Activated CD4-positive, alpha-beta memory T cell treated with anti-CD3 and anti-CD28 coated beads, Interleukin-2, amount 10 ng/mL, durations not matched to agents 7 days and 5 days (primary cell): ENCODE measurements around the gene PARP9. TPM values are rescaled to one million over a fixed set of nuclear protein-coding genes. Genes with fewer than 3 reads are reported as not detected.
A peak's percentile ranks its signal among the peaks of the same experiment; 100 is the strongest.

Experiments
- CTCF ChIA-PET: fragments of 350-600 bp; sonication (Branson Sonifier 250); formaldehyde crosslinking; loops from one replicate; lab custom pipeline; 2021; ENCODE audit warnings: antibody characterized with exemption, inconsistent platforms; lab: Charles Lee
- POLR2A ChIA-PET: fragments of 350-600 bp; sonication (Branson Sonifier 250); formaldehyde crosslinking; loops from one replicate; lab custom pipeline; 2021; ENCODE audit warnings: antibody characterized with exemption; lab: Charles Lee
- DNase-seq: peaks from one replicate; pipeline ENCODE4 v3.0.0-alpha.2; 2020
- H3K27ac Mint-ChIP-seq: one replicate; pipeline ENCODE4 v1.8.0; 2021; ENCODE audit warnings: mild to moderate bottlenecking, mixed read lengths
- H3K27me3 Mint-ChIP-seq: one replicate; pipeline ENCODE4 v1.8.0; 2021; ENCODE audit warnings: mixed read lengths
- H3K36me3 Mint-ChIP-seq: one replicate; pipeline ENCODE4 v1.8.0; 2021; ENCODE audit warnings: low read depth, mixed read lengths
- H3K4me1 Mint-ChIP-seq: one replicate; pipeline ENCODE4 v1.8.0; 2021; ENCODE audit warnings: mixed read lengths
- H3K4me3 Mint-ChIP-seq: one replicate; pipeline ENCODE4 v1.8.0; 2021; ENCODE audit warnings: mild to moderate bottlenecking, mixed read lengths
- H3K9me3 Mint-ChIP-seq: one replicate; pipeline ENCODE4 v1.8.0; 2021; ENCODE audit warnings: mixed read lengths
- total RNA-seq, 2 experiments: library from RNA; stranded (reverse); gene quantifications; one replicate each; pipeline ENCODE4 v1.2.3, GENCODE V29; 2021

The PARP9 gene
- total RNA-seq, 2 experiments from 2014 or later, result 151 to 157 TPM

- Mint-ChIP-seq H3K4me1 (peaks cover 5% of the 10 kb centered on the region), H3K27ac (no peak overlapping the region), H3K27me3 (no peaks in the 10 kb centered on the region), H3K9me3 (no peaks in the 10 kb centered on the region), H3K4me3 (no peak overlapping the region), H3K36me3 (peaks cover 80% of the 10 kb centered on the region)
- no peak for DNase-seq
- ChIA-PET CTCF (interaction anchor here (0.8 kb wide), 1 partner anchor 13 kb away, joined by 3 read pairs; no protein-coding TSS in a partner anchor), POLR2A (interaction anchor here (0.5 to 1.2 kb wide), 2 partner anchors 9 to 133 kb away, joined by 3 read pairs; no protein-coding TSS in a partner anchor)
Measured at GRCh38 chr3:122546151-122546550, 17.9 kb downstream of the PARP9 start.

- ChIA-PET CTCF (no interaction called here), POLR2A (interaction anchor here (1.2 kb wide), 1 partner anchor 155 kb away, joined by 3 read pairs; the partner anchor contains the start of gene FAM162A)
- peaks cover 49% of the 10 kb centered on the region for H3K4me1 Mint-ChIP-seq
- H3K27ac Mint-ChIP-seq, result no peak overlapping the region
- no peaks in the 10 kb centered on the region for H3K27me3 Mint-ChIP-seq
- DNase-seq, result no peak
- H3K4me3 Mint-ChIP-seq, result no peak overlapping the region
- peaks cover 86% of the 10 kb centered on the region for H3K36me3 Mint-ChIP-seq
- H3K9me3 Mint-ChIP-seq, result no peaks in the 10 kb centered on the region
Measured at GRCh38 chr3:122538956-122539490, 25.1 kb downstream of the PARP9 start.

- POLR2A ChIA-PET, result interaction anchor here (1.0 to 2.0 kb wide), 2 partner anchors 12 to 141 kb away, joined by 3 to 8 read pairs; no protein-coding TSS in a partner anchor
- H3K9me3 Mint-ChIP-seq, result no peaks in the 10 kb centered on the region
- no peak overlapping the region for H3K27ac Mint-ChIP-seq
Measured at GRCh38 chr3:122536632-122537001, 27.5 kb downstream of the PARP9 start.

GRCh38 chr3:122535964-122536631, 28.0 kb downstream of the PARP9 start:
- Mint-ChIP-seq H3K27ac (no peak overlapping the region), H3K36me3 (peaks cover 93% of the 10 kb centered on the region), H3K9me3 (no peaks in the 10 kb centered on the region), H3K4me3 (no peak overlapping the region), H3K4me1 (peaks cover 63% of the 10 kb centered on the region), H3K27me3 (no peaks in the 10 kb centered on the region)
- DNase-seq, result no peak
- CTCF ChIA-PET, result interaction anchor here (0.8 to 1.1 kb wide), 2 partner anchors 26 to 143 kb away, joined by 3 to 4 read pairs; no protein-coding TSS in a partner anchor
- POLR2A ChIA-PET, result interaction anchor here (0.5 to 1.0 kb wide), 2 partner anchors 14 to 140 kb away, joined by 3 read pairs; no protein-coding TSS in a partner anchor

More at GRCh38 chr3:122536632-122537001, 27.5 kb downstream of the PARP9 start:
- DNase-seq, result no peak
- CTCF ChIA-PET, result interaction anchor here (0.8 to 1.6 kb wide), 3 partner anchors 11 to 142 kb away, joined by 3 to 4 read pairs (median 4); no protein-coding TSS in a partner anchor
- Mint-ChIP-seq H3K4me3 (no peak overlapping the region), H3K36me3 (peaks cover 93% of the 10 kb centered on the region), H3K27me3 (no peaks in the 10 kb centered on the region), H3K4me1 (peaks cover 63% of the 10 kb centered on the region)

GRCh38 chr3:122533931-122534334, 30.2 kb downstream of the PARP9 start:
- ChIA-PET CTCF (interaction anchor here (1.0 to 1.1 kb wide), 2 partner anchors 19 to 117 kb away, joined by 3 to 4 read pairs; partner anchors contain the start of genes KPNA1 and WDR5B), POLR2A (interaction anchor here (0.7 to 1.7 kb wide), 6 partner anchors 9 to 146 kb away, joined by 3 to 13 read pairs (median 4); partner anchors contain the start of gene KPNA1)
- Mint-ChIP-seq H3K4me3 (no peak overlapping the region), H3K4me1 (peaks cover 54% of the 10 kb centered on the region), H3K27ac (no peak overlapping the region), H3K9me3 (no peaks in the 10 kb centered on the region), H3K27me3 (no peaks in the 10 kb centered on the region), H3K36me3 (peaks cover 89% of the 10 kb centered on the region)
- DNase-seq, result peak; percentile 53

- Mint-ChIP-seq H3K27me3 (no peaks in the 10 kb centered on the region), H3K4me3 (no peak overlapping the region), H3K36me3 (peaks cover 88% of the 10 kb centered on the region), H3K27ac (no peak overlapping the region), H3K9me3 (no peaks in the 10 kb centered on the region), H3K4me1 (peaks cover 50% of the 10 kb centered on the region)
- CTCF ChIA-PET, result interaction anchor here (1.0 to 1.1 kb wide), 2 partner anchors 19 to 117 kb away, joined by 3 to 4 read pairs; partner anchors contain the start of genes KPNA1 and WDR5B
- POLR2A ChIA-PET, result interaction anchor here (0.7 to 1.7 kb wide), 6 partner anchors 9 to 146 kb away, joined by 3 to 13 read pairs (median 4); partner anchors contain the start of gene KPNA1
- no peak for DNase-seq
Measured at GRCh38 chr3:122533480-122533879, 30.6 kb downstream of the PARP9 start.

- Mint-ChIP-seq H3K4me1 (peaks cover 24% of the 10 kb centered on the region), H3K36me3 (peaks cover 77% of the 10 kb centered on the region)
- no peak for DNase-seq
Measured at GRCh38 chr3:122530164-122530563, 33.9 kb downstream of the PARP9 start.

GRCh38 chr3:122523317-122523716, 40.8 kb downstream of the PARP9 start:
- no peak overlapping the region for H3K4me3 Mint-ChIP-seq
- H3K9me3 Mint-ChIP-seq, result no peaks in the 10 kb centered on the region
- POLR2A ChIA-PET, result no interaction called here

More at GRCh38 chr3:122530164-122530563, 33.9 kb downstream of the PARP9 start:
- Mint-ChIP-seq H3K4me3 (no peak overlapping the region), H3K9me3 (no peaks in the 10 kb centered on the region), H3K27me3 (no peaks in the 10 kb centered on the region), H3K27ac (no peak overlapping the region)
- POLR2A ChIA-PET, result interaction anchor here (0.6 kb wide), 1 partner anchor 751 kb away, joined by 4 read pairs; no protein-coding TSS in a partner anchor
- CTCF ChIA-PET, result no interaction called here

GRCh38 chr3:122520861-122521260, 43.2 kb downstream of the PARP9 start:
- H3K4me1 Mint-ChIP-seq, result peaks cover 1% of the 10 kb centered on the region
- H3K27me3 Mint-ChIP-seq, result peaks cover 5% of the 10 kb centered on the region
- no peak overlapping the region for H3K27ac Mint-ChIP-seq
- ChIA-PET CTCF (no interaction called here), POLR2A (no interaction called here)
- H3K4me3 Mint-ChIP-seq, result no peak overlapping the region
- H3K9me3 Mint-ChIP-seq, result no peaks in the 10 kb centered on the region
- peaks cover 3% of the 10 kb centered on the region for H3K36me3 Mint-ChIP-seq
- no peak for DNase-seq

More at GRCh38 chr3:122523317-122523716, 40.8 kb downstream of the PARP9 start:
- Mint-ChIP-seq H3K36me3 (peaks cover 24% of the 10 kb centered on the region), H3K4me1 (no peaks in the 10 kb centered on the region), H3K27me3 (peaks cover 5% of the 10 kb centered on the region), H3K27ac (no peak overlapping the region)
- CTCF ChIA-PET, result interaction anchor here (1.6 kb wide), 1 partner anchor 10 kb away, joined by 4 read pairs; no protein-coding TSS in a partner anchor
- DNase-seq, result no peak

GRCh38 chr3:122519693-122520092, 44.4 kb downstream of the PARP9 start:
- no peak for DNase-seq
- no peak overlapping the region for H3K27ac Mint-ChIP-seq
- H3K4me3 Mint-ChIP-seq, result no peak overlapping the region
- peaks cover 5% of the 10 kb centered on the region for H3K27me3 Mint-ChIP-seq
- H3K4me1 Mint-ChIP-seq, result peaks cover 7% of the 10 kb centered on the region
- peaks cover 3% of the 10 kb centered on the region for H3K36me3 Mint-ChIP-seq
- CTCF ChIA-PET, result interaction anchor here (1.1 kb wide), 1 partner anchor 160 kb away, joined by 4 read pairs; no protein-coding TSS in a partner anchor
- POLR2A ChIA-PET, result interaction anchor here (1.4 kb wide), 1 partner anchor 14 kb away, joined by 4 read pairs; no protein-coding TSS in a partner anchor
- no peaks in the 10 kb centered on the region for H3K9me3 Mint-ChIP-seq

GRCh38 chr3:122516846-122517360, 47.2 kb downstream of the PARP9 start:
- H3K27me3 Mint-ChIP-seq, result peaks cover 5% of the 10 kb centered on the region
- no peak for DNase-seq
- POLR2A ChIA-PET, result interaction anchor here (1.0 to 2.6 kb wide), 3 partner anchors 13 to 28 kb away, joined by 3 to 13 read pairs (median 4); no protein-coding TSS in a partner anchor
- CTCF ChIA-PET, result interaction anchor here (1.2 kb wide), 2 partner anchors 44 to 133 kb away, joined by 3 read pairs; partner anchors contain the start of gene FAM162A
- peaks cover 18% of the 10 kb centered on the region for H3K4me1 Mint-ChIP-seq
- no peaks in the 10 kb centered on the region for H3K9me3 Mint-ChIP-seq
- no peak overlapping the region for H3K27ac Mint-ChIP-seq
- H3K4me3 Mint-ChIP-seq, result no peak overlapping the region
- no peaks in the 10 kb centered on the region for H3K36me3 Mint-ChIP-seq

GRCh38 chr3:122515870-122516269, 48.2 kb downstream of the PARP9 start:
- peaks cover 27% of the 10 kb centered on the region for H3K4me1 Mint-ChIP-seq
- H3K27me3 Mint-ChIP-seq, result peaks cover 5% of the 10 kb centered on the region
- peak overlapping the region; percentile 37 for H3K4me3 Mint-ChIP-seq
- no peak for DNase-seq
- ChIA-PET CTCF (interaction anchor here (0.8 to 1.2 kb wide), 3 partner anchors 45 to 164 kb away, joined by 3 to 4 read pairs (median 3); partner anchors contain the start of gene FAM162A), POLR2A (interaction anchor here (1.0 to 2.6 kb wide), 4 partner anchors 12 to 33 kb away, joined by 3 to 13 read pairs (median 4); no protein-coding TSS in a partner anchor)
- no peak overlapping the region for H3K27ac Mint-ChIP-seq
- peaks cover 5% of the 10 kb centered on the region for H3K36me3 Mint-ChIP-seq
- no peaks in the 10 kb centered on the region for H3K9me3 Mint-ChIP-seq
